Measurements from ENCODE around the gene OR6Q1.
"Not testable (repeated sequence)": the region's sequence is repeated elsewhere in the genome, so short reads cannot be mapped to it uniquely, and the experiment has no call there.

Gene OR6Q1

GRCh38 chr11:58030653-58031052 is at the start of gene OR6Q1:
Gene OR6Q1, plus strand, starts transcription at chr11:58030953. Its CDS starts 0 bp downstream, at chr11:58030953.
- no peak for DNase-seq (ENCODE audit: low read depth in 1 of 2, low spot score in 1 of 2)

- no peak for DNase-seq (ENCODE audit: low read depth in 1 of 2, low spot score in 1 of 2)
Measured at GRCh38 chr11:57981536-57981935, 49.2 kb upstream of the OR6Q1 start.

- DNase-seq (ENCODE audit: low read depth in 1 of 2, low spot score in 1 of 2), result no peak
Measured at GRCh38 chr11:57982776-57983175, 48.0 kb upstream of the OR6Q1 start.

GRCh38 chr11:57983191-57983590 is 47.6 kb upstream of the OR6Q1 start:
- no peak for DNase-seq (ENCODE audit: low read depth in 1 of 2, low spot score in 1 of 2)

GRCh38 chr11:57999523-57999922 is 31.2 kb upstream of the OR6Q1 start:
- DNase-seq (ENCODE audit: low read depth in 1 of 2, low spot score in 1 of 2), result not testable (repeated sequence)

GRCh38 chr11:58000021-58000420 is 30.7 kb upstream of the OR6Q1 start:
- DNase-seq (ENCODE audit: low read depth in 1 of 2, low spot score in 1 of 2), result not testable (repeated sequence)

GRCh38 chr11:58000699-58001098 is 30.1 kb upstream of the OR6Q1 start:
- no peak for DNase-seq (ENCODE audit: low read depth in 1 of 2, low spot score in 1 of 2)

- DNase-seq (ENCODE audit: low read depth in 1 of 2, low spot score in 1 of 2), result no peak
Measured at GRCh38 chr11:58003036-58003435, 27.7 kb upstream of the OR6Q1 start.

GRCh38 chr11:58003591-58003990 is 27.2 kb upstream of the OR6Q1 start:
- no peak for DNase-seq (ENCODE audit: low read depth in 1 of 2, low spot score in 1 of 2)

- no peak for DNase-seq (ENCODE audit: low read depth in 1 of 2, low spot score in 1 of 2)
Measured at GRCh38 chr11:58004664-58005063, 26.1 kb upstream of the OR6Q1 start.

- DNase-seq (ENCODE audit: low read depth in 1 of 2, low spot score in 1 of 2), result no peak
Measured at GRCh38 chr11:58006940-58007339, 23.8 kb upstream of the OR6Q1 start.

- no peak for DNase-seq (ENCODE audit: low read depth in 1 of 2, low spot score in 1 of 2)
Measured at GRCh38 chr11:58011771-58012170, 19.0 kb upstream of the OR6Q1 start.

GRCh38 chr11:58023435-58023931 is 7.3 kb upstream of the OR6Q1 start, which contains the start of gene OR9Q1:
Gene OR9Q1, plus strand, starts transcription at chr11:58023881. Its CDS starts 155,564 bp downstream, at chr11:58179445.
- no peak for DNase-seq (ENCODE audit: low read depth in 1 of 2, low spot score in 1 of 2)

- no peak for DNase-seq (ENCODE audit: low read depth in 1 of 2, low spot score in 1 of 2)
Measured at GRCh38 chr11:58024601-58025091, 6.1 kb upstream of the OR6Q1 start.

GRCh38 chr11:58027341-58027740 is 3.4 kb upstream of the OR6Q1 start:
- no peak for DNase-seq (ENCODE audit: low read depth in 1 of 2, low spot score in 1 of 2)

- no peak for DNase-seq (ENCODE audit: low read depth in 1 of 2, low spot score in 1 of 2)
Measured at GRCh38 chr11:58028687-58029411, 1.9 kb upstream of the OR6Q1 start.

GRCh38 chr11:58034471-58034870 is 3.7 kb downstream of the OR6Q1 start:
- no peak for DNase-seq (ENCODE audit: low read depth in 1 of 2, low spot score in 1 of 2)

- no peak for DNase-seq (ENCODE audit: low read depth in 1 of 2, low spot score in 1 of 2)
Measured at GRCh38 chr11:58039589-58039988, 8.8 kb downstream of the OR6Q1 start.

- DNase-seq (ENCODE audit: low read depth in 1 of 2, low spot score in 1 of 2), result no peak
Measured at GRCh38 chr11:58043379-58043778, 12.6 kb downstream of the OR6Q1 start.

GRCh38 chr11:58046231-58046630 is 15.5 kb downstream of the OR6Q1 start:
- DNase-seq (ENCODE audit: low read depth in 1 of 2, low spot score in 1 of 2), result no peak

GRCh38 chr11:58047818-58048217 is 17.1 kb downstream of the OR6Q1 start:
- DNase-seq (ENCODE audit: low read depth in 1 of 2, low spot score in 1 of 2), result no peak

- no peak for DNase-seq (ENCODE audit: low read depth in 1 of 2, low spot score in 1 of 2)
Measured at GRCh38 chr11:58055806-58056401, 25.2 kb downstream of the OR6Q1 start.
